ENCODE data around the gene RBM5. TPM values are rescaled to one million over a fixed set of nuclear protein-coding genes. Genes with fewer than 3 reads are reported as not detected.

The RBM5 gene
- total and polyA plus RNA-seq, 10 of the 15 experiments (the other 5 are each of a cell fraction or from before 2014, with no cell fraction given) = 35.1 to 347 (median 111) TPM

- no peak for TF ChIP-seq DPF2 (IDR thresholded peaks at IDR 0.05)
- no peak for TF ChIP-seq SUZ12 (IDR thresholded peaks at IDR 0.05; ENCODE audit: unreplicated experiment)
- no peak for TF ChIP-seq RAD21 (IDR thresholded peaks at IDR 0.05; ENCODE audit: insufficient read depth, low read depth, low read length)
- TF ChIP-seq FOXK2 (IDR thresholded peaks at IDR 0.05) = no peak
- TF ChIP-seq E2F8 (IDR thresholded peaks at IDR 0.05; ENCODE audit: low read depth, partially characterized antibody) = no peak
- no peak for TF ChIP-seq KDM1A (IDR thresholded peaks at IDR 0.05; ENCODE audit: borderline replicate concordance)
- BruUV-seq (replicated peaks) = no TSS peak
- no peaks in the 10 kb centered on the region for H3K9me3 ChIP-seq (replicated peaks; ENCODE audit: control insufficient read depth, insufficient read depth, low read length)
- in situ Hi-C loops (cut with MboI) (no loop called here), intact Hi-C loops (cut with micrococcal nuclease; ENCODE audit: unreplicated experiment) (no loop called here)
- no peak overlapping the region for H3K4me3 ChIP-seq
- no peak overlapping the region for H3K4me2 ChIP-seq (ENCODE audit: control insufficient read depth, insufficient read depth)
- FAIRE-seq = no peak
- no peak overlapping the region for H3K27ac ChIP-seq (ENCODE audit: control insufficient read depth, insufficient read depth)
- H3K27me3 ChIP-seq (replicated peaks in 1 of 2; ENCODE audit: control insufficient read depth in 2 of 2, insufficient read depth in 2 of 2, low read length in 1 of 2) = peaks cover 7 to 12% of the 10 kb centered on the region in 2 experiments
- H3K9ac ChIP-seq (ENCODE audit: control insufficient read depth, insufficient read depth, low read length) = no peak overlapping the region
- DNase-seq (ENCODE audit: low read depth, low spot score) = no peak
- ChIA-PET RAD21 (ENCODE audit: unreplicated experiment) (no interaction called here), SMC1A (ENCODE audit: uncharacterized antibody, unreplicated experiment) (no interaction called here), POLR2A (no interaction called here), CTCF (no interaction called here)
- H2AFZ ChIP-seq (ENCODE audit: control insufficient read depth, low read depth, low read length) = no peak overlapping the region
- no peaks in the 10 kb centered on the region; the same call in 1 of the 2 replicates for H3K4me1 ChIP-seq (ENCODE audit: control insufficient read depth, insufficient read depth, low read length)
- no peak for ATAC-seq
- 22% methylated on average over 11 of the region's 18 CpGs for WGBS (ENCODE audit: insufficient coverage, insufficient replicate concordance, low lambda C conversion rate, missing lambda C conversion rate)
- H3K79me2 ChIP-seq (ENCODE audit: control insufficient read depth, insufficient read depth, low read length) = no peaks in the 10 kb centered on the region
- no peaks in the 10 kb centered on the region for H3K36me3 ChIP-seq (ENCODE audit: control insufficient read depth in 2 of 2, insufficient read depth in 2 of 2, low read length in 1 of 2)
- no peaks in the 10 kb centered on the region for H4K20me1 ChIP-seq (ENCODE audit: control insufficient read depth, insufficient read depth)
These were observed 62.4 kb downstream of the RBM5 start for GRCh38 chr3:50150863-50151686.
